ENCODE measurements around the gene TNN. TPM values are rescaled to one million over a fixed set of nuclear protein-coding genes. Genes with fewer than 3 reads are reported as not detected.

Gene TNN
- total RNA-seq, 2 donors from 2014 or later, result 0.09 TPM; not detected in 1

DNA sequence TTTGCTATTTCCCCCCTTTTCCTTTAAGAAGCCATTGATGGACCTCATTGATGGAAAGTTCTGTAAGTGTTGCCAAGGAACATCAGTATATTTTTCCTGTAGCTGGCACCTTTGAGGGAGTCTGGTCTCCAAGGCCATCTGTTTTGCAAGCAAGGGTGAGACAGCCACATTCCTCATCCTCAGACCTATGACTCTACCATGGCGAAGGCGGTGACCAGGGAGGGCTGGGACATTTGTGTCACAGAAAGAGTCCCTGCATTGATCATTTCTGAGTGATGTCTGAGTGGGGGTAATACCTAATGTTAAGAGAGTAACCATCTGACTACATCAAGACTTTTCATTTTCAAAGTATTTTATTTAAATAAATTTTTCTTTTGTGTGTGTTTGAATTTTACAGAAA is 89.6 kb downstream of the TNN start:
- WGBS, 2 experiments (ENCODE audit: insufficient coverage in 1 of 2, insufficient read length in 1 of 2), result 93 to 100% methylated on average over 2 of the region's 2 CpGs
- TF ChIP-seq, protein P1, sequence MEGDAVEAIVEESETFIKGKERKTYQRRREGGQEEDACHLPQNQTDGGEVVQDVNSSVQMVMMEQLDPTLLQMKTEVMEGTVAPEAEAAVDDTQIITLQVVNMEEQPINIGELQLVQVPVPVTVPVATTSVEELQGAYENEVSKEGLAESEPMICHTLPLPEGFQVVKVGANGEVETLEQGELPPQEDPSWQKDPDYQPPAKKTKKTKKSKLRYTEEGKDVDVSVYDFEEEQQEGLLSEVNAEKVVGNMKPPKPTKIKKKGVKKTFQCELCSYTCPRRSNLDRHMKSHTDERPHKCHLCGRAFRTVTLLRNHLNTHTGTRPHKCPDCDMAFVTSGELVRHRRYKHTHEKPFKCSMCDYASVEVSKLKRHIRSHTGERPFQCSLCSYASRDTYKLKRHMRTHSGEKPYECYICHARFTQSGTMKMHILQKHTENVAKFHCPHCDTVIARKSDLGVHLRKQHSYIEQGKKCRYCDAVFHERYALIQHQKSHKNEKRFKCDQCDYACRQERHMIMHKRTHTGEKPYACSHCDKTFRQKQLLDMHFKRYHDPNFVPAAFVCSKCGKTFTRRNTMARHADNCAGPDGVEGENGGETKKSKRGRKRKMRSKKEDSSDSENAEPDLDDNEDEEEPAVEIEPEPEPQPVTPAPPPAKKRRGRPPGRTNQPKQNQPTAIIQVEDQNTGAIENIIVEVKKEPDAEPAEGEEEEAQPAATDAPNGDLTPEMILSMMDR (conservative IDR thresholded peaks at IDR 0.05), result no peak

DNA sequence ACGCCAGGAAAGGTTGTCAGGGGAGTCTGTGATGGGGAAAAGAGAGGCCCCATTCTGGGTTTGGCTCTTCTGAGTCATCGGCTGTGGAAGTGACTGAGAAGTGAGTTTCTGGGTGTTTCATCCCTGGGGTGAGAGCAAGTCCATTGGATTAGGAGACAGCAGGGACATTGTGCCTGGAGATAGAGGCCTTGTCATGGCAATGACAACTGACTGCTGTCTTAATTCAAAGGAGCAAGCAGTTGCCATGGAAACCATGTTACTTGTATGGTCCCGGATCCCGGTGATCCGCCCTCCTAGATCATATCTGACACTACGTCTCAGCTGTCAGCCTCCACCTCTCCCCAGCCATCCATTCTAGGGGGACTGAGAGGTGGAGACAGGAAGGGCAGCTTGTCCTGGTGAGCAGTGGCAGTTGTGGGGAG is 90.5 kb downstream of the TNN start:
- no peak overlapping the region for H3K27ac ChIP-seq (ENCODE audit: low read depth, low read length)
- peaks cover 35% of the 10 kb centered on the region for H3K27me3 ChIP-seq (ENCODE audit: control insufficient read depth, insufficient read depth, low read length, poor library complexity, severe bottlenecking)
- no peak overlapping the region for H3K4me3 ChIP-seq (ENCODE audit: low read length)
- H3K4me1 ChIP-seq (ENCODE audit: control insufficient read depth, insufficient read depth, low read length), result no peaks in the 10 kb centered on the region
- H3K4me1 Mint-ChIP-seq, result no peaks in the 10 kb centered on the region
- peaks cover 51% of the 10 kb centered on the region for H3K27me3 Mint-ChIP-seq (ENCODE audit: insufficient read depth)
- no peaks in the 10 kb centered on the region for H3K9me3 Mint-ChIP-seq
- 67 to 92% methylated on average over 1 to 6 of the region's 6 CpGs for WGBS, 2 experiments (ENCODE audit: insufficient coverage in 1 of 2, insufficient read length in 1 of 2)
- H3K36me3 Mint-ChIP-seq (ENCODE audit: low read depth), result peaks cover 18% of the 10 kb centered on the region
- H3K27ac Mint-ChIP-seq, result no peak overlapping the region
- H3K9me3 ChIP-seq (ENCODE audit: control insufficient read depth, low read length), result no peaks in the 10 kb centered on the region
- TF ChIP-seq, protein P1 (conservative IDR thresholded peaks at IDR 0.05), result no peak
- H3K36me3 ChIP-seq (ENCODE audit: control insufficient read depth, insufficient read depth, low read length), result peaks cover 31% of the 10 kb centered on the region
- no peak overlapping the region for H3K4me3 Mint-ChIP-seq
- no peak overlapping the region for H3K9ac ChIP-seq (ENCODE audit: extremely low read depth, low read length, poor library complexity, severe bottlenecking)
- DNase-seq, result no peak

More for the DNA sequence above, 89.6 kb downstream of the TNN start:
- no peak for DNase-seq
- Mint-ChIP-seq H3K4me3 (no peak overlapping the region), H3K27ac (no peak overlapping the region), H3K9me3 (no peaks in the 10 kb centered on the region), H3K36me3 (ENCODE audit: low read depth) (peaks cover 18% of the 10 kb centered on the region), H3K27me3 (ENCODE audit: insufficient read depth) (peaks cover 61% of the 10 kb centered on the region), H3K4me1 (peaks cover under 1% of the 10 kb centered on the region)
- H3K27ac ChIP-seq (ENCODE audit: low read depth, low read length), result no peak overlapping the region
- no peaks in the 10 kb centered on the region for H3K4me1 ChIP-seq (ENCODE audit: control insufficient read depth, insufficient read depth, low read length)
- H3K9ac ChIP-seq (ENCODE audit: extremely low read depth, low read length, poor library complexity, severe bottlenecking), result no peak overlapping the region
- H3K9me3 ChIP-seq (ENCODE audit: control insufficient read depth, low read length), result no peaks in the 10 kb centered on the region
- peaks cover 23% of the 10 kb centered on the region for H3K36me3 ChIP-seq (ENCODE audit: control insufficient read depth, insufficient read depth, low read length)
- H3K4me3 ChIP-seq (ENCODE audit: low read length), result no peak overlapping the region
- H3K27me3 ChIP-seq (ENCODE audit: control insufficient read depth, insufficient read depth, low read length, poor library complexity, severe bottlenecking), result peaks cover 45% of the 10 kb centered on the region

DNA sequence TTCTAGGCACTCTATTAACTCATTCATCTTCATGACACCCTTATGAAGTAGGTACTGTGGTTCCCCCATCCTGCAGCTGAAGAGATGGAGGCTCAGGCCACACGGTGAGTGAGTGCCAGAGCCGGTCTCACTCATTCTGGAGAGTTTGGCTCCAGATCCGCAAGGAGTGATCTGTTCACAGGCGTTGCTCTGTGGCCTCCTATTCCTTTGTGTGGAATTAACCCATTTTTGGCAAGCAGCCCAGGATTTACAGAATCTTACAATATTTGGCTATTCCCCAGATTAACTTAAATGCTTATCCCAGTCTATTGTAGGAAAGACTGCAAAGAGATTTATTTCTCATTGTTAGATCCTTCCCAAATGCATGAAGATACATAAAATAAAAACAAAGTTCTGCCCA is 95.3 kb downstream of the TNN start:
- no peaks in the 10 kb centered on the region for H3K9me3 ChIP-seq (ENCODE audit: control insufficient read depth, low read length)
- H3K27ac Mint-ChIP-seq, result no peak overlapping the region
- no peak for DNase-seq
- H3K27me3 ChIP-seq (ENCODE audit: control insufficient read depth, insufficient read depth, low read length, poor library complexity, severe bottlenecking), result no peaks in the 10 kb centered on the region
- H3K9ac ChIP-seq (ENCODE audit: extremely low read depth, low read length, poor library complexity, severe bottlenecking), result no peak overlapping the region
- no peaks in the 10 kb centered on the region for H3K9me3 Mint-ChIP-seq
- TF ChIP-seq, protein P1 (conservative IDR thresholded peaks at IDR 0.05), result no peak
- H3K36me3 ChIP-seq (ENCODE audit: control insufficient read depth, insufficient read depth, low read length), result peaks cover 51% of the 10 kb centered on the region
- H3K4me3 ChIP-seq (ENCODE audit: low read length), result no peak overlapping the region
- H3K27ac ChIP-seq (ENCODE audit: low read depth, low read length), result no peak overlapping the region
- no peak overlapping the region for H3K4me3 Mint-ChIP-seq
- 94 to 95% methylated on average over 3 to 4 of the region's 4 CpGs for WGBS, 2 experiments (ENCODE audit: insufficient coverage in 1 of 2, insufficient read length in 1 of 2)
- no peaks in the 10 kb centered on the region for H3K4me1 ChIP-seq (ENCODE audit: control insufficient read depth, insufficient read depth, low read length)
- H3K36me3 Mint-ChIP-seq (ENCODE audit: low read depth), result peaks cover 28% of the 10 kb centered on the region
- H3K4me1 Mint-ChIP-seq, result peaks cover 5% of the 10 kb centered on the region
- peaks cover 10% of the 10 kb centered on the region for H3K27me3 Mint-ChIP-seq (ENCODE audit: insufficient read depth)

All from endodermal cell (in vitro differentiated cells).